Activated T-helper 1 cell treated with anti-CD3 and anti-CD28 coated beads, Interleukin-12 subunit alpha, Interleukin-12 subunit beta, Interleukin-2, Interleukin-4 antibody, amounts not matched to agents 30 ng/mL and 10 ng/mL and 1 ng/mL, durations not matched to agents 14 hours and 24 hours and 36 hours (primary cell): ENCODE data around the gene DNAJB11. TPM values are rescaled to one million over a fixed set of nuclear protein-coding genes. Genes with fewer than 3 reads are reported as not detected.

Source experiments
- DNase-seq: peaks from one replicate; pipeline ENCODE4 v3.0.0; 2021; ENCODE audit warnings: low spot score
- H3K27ac Mint-ChIP-seq: one replicate; pipeline ENCODE4 v1.8.0; 2021; ENCODE audit warnings: mild to moderate bottlenecking, mixed read lengths
- H3K27me3 Mint-ChIP-seq: one replicate; pipeline ENCODE4 v1.8.0; 2022; ENCODE audit warnings: mild to moderate bottlenecking, moderate library complexity, mixed read lengths; ENCODE audit not compliant: insufficient read depth
- H3K36me3 Mint-ChIP-seq: one replicate; pipeline ENCODE4 v1.8.0; 2021; ENCODE audit warnings: low read depth, mixed read lengths
- H3K4me1 Mint-ChIP-seq: one replicate; pipeline ENCODE4 v1.8.0; 2021; ENCODE audit warnings: low read depth, mixed read lengths
- H3K4me3 Mint-ChIP-seq: one replicate; pipeline ENCODE4 v1.8.0; 2021; ENCODE audit warnings: mild to moderate bottlenecking, moderate library complexity, mixed read lengths
- H3K9me3 Mint-ChIP-seq: one replicate; pipeline ENCODE4 v1.8.0; 2021; ENCODE audit warnings: mixed read lengths
- intact Hi-C: fragments of 100-400 bp; cut with micrococcal nuclease; formaldehyde crosslinking; loops from one replicate; pipeline ENCODE4 v1.15.1; 2024
- total RNA-seq: library from RNA; stranded (reverse); gene quantifications from 2 replicates; pipeline ENCODE4 v1.2.3, GENCODE V29; 2022

Gene DNAJB11
- total RNA-seq, 1 donor from 2014 or later: 75.8 TPM

DNA sequence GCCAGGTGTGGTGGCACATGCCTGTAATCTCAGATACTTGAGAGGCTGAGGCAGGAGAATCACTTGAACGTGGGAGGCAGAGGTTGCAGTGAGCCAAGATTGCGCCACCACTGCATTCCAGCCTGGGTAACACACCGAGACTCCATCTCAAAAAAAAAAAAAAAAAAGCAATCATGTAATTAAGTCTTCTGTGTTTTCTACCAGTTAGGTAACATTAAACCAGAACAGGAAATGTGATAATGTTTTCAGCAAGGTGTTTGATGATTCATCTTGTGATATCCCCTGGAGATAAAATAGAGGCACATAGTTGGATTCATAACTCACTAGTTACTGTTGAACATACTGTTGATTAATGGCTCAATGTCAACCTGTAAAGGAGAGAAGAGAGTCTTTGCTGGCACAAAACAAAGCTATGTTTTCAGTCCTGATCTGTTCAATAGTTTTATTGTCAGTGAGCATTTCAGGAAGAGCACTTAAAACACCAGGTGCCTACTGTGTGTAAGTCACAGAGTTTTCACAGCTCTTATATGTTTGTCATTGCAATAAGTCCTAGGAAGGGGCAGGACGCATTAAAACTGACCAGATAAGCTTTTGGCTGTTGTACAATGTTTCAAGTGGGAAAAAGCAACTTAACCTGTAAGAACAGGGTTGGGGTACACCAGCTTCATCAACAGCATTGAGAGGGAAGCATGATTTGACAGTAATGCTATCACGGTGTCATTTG lies 19.5 kb downstream of the DNAJB11 start:
- no peak overlapping the region for H3K4me3 Mint-ChIP-seq
- no peaks in the 10 kb centered on the region for H3K9me3 Mint-ChIP-seq

DNA sequence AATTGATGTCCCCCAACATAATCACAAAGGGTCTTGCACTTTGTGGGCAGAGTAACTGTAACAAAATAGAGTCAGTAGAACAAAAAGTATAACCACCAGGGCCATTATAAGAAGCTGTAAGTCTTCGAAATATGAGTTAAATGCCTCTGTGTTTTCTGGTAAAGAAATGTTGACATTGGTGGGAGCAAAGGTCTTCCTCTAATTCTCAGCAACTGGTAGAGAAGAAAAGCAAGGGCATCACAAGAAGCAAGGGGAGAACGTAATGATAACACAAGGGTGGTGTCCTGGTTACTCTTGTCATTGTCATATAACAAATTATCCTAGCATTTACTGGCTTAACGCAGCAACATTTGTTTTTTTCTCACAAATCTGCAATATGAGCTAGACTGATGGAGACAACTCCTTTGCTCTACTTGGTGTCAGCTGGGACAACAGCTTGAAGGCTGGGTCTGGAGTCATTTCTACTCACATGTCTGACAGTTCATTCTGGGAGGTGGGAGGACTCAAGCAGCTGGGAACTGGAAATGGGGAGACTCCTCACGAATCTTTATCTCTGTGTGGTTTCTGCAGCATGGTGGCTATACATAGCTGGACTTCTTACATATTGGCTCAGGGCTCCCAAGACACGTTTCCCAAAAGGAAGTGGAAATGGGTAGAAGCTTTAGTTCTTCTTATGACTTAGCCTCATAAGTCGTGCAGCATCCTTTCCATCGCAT lies 20.2 kb downstream of the DNAJB11 start:
- intact Hi-C loops: no loop called here
- DNase-seq: no peak

More for the DNA sequence above, 19.5 kb downstream of the DNAJB11 start:
- DNase-seq: no peak
- H3K36me3 Mint-ChIP-seq: peaks cover 16% of the 10 kb centered on the region
- H3K27me3 Mint-ChIP-seq: no peaks in the 10 kb centered on the region
- H3K4me1 Mint-ChIP-seq: peaks cover 19% of the 10 kb centered on the region
- no peak overlapping the region for H3K27ac Mint-ChIP-seq
- intact Hi-C loops: loop anchor here (2.0 kb wide), 1 partner anchor 19 kb away; the partner anchor contains the start of gene DNAJB11

DNA sequence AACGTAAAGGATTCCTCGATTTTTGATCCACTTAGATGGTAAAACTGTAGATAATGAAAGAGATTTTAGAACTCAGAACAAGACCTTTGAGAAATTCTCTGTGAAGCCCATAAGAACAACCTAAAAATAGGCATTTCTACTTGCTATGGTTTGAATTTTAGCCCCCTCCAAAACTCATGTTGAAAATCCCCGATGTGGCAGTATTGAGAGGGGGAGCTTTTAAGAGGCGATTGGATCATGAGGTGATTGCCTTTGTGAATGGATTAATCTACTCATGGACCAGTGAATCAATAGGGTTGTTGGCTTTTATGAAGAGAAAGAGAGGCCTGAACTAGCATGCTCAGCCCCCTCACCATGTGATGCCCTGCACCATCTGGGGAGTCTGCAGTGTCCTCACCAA lies 22.2 kb downstream of the DNAJB11 start:
- H3K27me3 Mint-ChIP-seq: peaks cover 2% of the 10 kb centered on the region
- no peaks in the 10 kb centered on the region for H3K9me3 Mint-ChIP-seq
- no peak for DNase-seq
- no peak overlapping the region for H3K27ac Mint-ChIP-seq
- H3K4me1 Mint-ChIP-seq: peaks cover 19% of the 10 kb centered on the region
- H3K36me3 Mint-ChIP-seq: peaks cover 8% of the 10 kb centered on the region
- no peak overlapping the region for H3K4me3 Mint-ChIP-seq
- intact Hi-C loops: no loop called here

More for the DNA sequence above, 20.2 kb downstream of the DNAJB11 start:
- Mint-ChIP-seq H3K27ac (no peak overlapping the region), H3K36me3 (peaks cover 12% of the 10 kb centered on the region), H3K27me3 (no peaks in the 10 kb centered on the region), H3K4me1 (peaks cover 19% of the 10 kb centered on the region), H3K9me3 (no peaks in the 10 kb centered on the region), H3K4me3 (no peak overlapping the region)

DNA sequence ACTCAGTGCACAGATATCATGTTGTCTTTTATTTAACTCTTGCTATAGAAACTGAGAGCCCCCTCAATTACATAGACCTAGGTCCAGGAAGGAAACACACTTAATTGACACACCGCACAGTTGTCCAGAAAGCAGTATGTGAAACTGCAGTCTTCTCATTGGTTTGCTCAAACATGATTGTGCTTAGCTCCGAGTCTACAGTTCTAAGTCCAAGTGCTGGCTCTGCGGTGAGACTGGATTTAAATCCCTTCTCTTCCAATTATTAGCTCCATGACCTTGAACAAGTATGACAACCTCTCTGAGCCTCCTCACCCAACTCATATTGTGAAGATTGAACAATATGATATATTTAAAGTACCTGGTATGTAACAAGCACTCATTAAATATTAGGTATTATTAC lies 23.3 kb downstream of the DNAJB11 start:
- H3K4me1 Mint-ChIP-seq: peaks cover 11% of the 10 kb centered on the region
- no peak overlapping the region for H3K4me3 Mint-ChIP-seq
- no peak for DNase-seq
- no peaks in the 10 kb centered on the region for H3K9me3 Mint-ChIP-seq
- H3K27me3 Mint-ChIP-seq: peaks cover 5% of the 10 kb centered on the region
- intact Hi-C loops: no loop called here
- peaks cover 1% of the 10 kb centered on the region for H3K36me3 Mint-ChIP-seq
- no peak overlapping the region for H3K27ac Mint-ChIP-seq

DNA sequence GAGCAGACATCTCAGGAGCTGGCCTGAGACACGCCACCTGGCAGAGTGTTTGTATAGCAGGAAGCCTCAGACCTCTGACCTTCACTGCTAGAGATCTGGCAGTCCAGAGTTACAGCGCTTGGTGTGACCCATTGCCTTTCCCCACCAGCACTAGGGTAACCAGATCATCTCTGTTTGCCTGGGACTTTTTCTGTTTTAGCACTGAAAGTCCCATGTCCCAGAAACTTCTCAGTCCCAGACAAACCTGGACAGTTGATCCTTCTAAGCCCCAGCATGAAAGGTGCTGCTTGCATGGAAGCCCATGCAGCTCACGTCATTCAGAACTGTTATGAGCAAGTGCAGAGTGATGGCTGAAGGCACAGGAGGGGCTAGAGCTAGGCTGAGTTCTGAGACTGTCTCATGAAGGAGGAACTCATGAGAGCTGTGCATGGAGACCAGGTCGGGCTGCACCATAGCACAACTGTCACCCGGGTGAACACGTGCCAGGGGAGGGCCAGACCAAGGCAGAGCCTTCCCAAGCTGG lies 24.1 kb downstream of the DNAJB11 start:
- DNase-seq: no peak
- Mint-ChIP-seq H3K4me1 (peaks cover 7% of the 10 kb centered on the region), H3K27me3 (peaks cover 5% of the 10 kb centered on the region), H3K36me3 (no peaks in the 10 kb centered on the region), H3K4me3 (no peak overlapping the region), H3K9me3 (no peaks in the 10 kb centered on the region), H3K27ac (no peak overlapping the region)
- intact Hi-C loops: no loop called here

DNA sequence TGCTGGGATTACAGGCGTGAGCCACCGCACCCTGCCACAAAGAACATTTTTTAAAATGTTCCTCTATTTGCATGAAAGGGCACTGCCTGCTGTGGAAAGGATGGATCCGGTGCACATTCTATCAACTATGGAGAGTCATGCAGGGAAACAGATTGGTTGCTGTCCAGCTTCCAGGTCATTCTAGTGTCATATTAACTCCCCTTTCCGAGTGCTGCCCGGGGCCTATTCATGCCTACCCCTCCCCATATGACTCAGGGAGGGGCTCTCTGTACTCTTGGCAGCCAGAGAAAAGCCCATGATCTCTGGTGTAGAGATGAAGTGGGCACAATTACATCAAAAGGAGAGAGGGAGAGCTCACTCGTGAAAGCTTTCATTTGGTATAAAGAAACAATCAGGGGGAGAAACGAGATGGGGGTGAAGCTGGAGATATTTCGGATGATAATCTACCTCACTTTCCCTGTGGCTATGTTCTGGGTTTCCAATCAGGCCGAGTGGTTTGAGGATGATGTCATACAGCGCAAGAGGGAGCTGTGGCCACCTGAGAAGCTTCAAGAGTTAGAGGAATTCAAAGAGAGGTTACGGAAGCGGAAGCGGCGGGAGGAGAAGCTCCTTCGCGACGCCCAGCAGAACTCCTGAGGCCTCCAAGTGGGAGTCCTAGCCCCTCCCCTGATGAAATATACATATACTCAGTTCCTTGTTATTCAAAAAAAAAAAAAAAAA lies 26.2 kb downstream of the DNAJB11 start:
- Mint-ChIP-seq H3K4me3 (no peak overlapping the region), H3K9me3 (no peaks in the 10 kb centered on the region), H3K36me3 (no peaks in the 10 kb centered on the region), H3K27ac (no peak overlapping the region), H3K4me1 (no peaks in the 10 kb centered on the region), H3K27me3 (peaks cover 5% of the 10 kb centered on the region)
- DNase-seq: no peak
- intact Hi-C loops: no loop called here

DNA sequence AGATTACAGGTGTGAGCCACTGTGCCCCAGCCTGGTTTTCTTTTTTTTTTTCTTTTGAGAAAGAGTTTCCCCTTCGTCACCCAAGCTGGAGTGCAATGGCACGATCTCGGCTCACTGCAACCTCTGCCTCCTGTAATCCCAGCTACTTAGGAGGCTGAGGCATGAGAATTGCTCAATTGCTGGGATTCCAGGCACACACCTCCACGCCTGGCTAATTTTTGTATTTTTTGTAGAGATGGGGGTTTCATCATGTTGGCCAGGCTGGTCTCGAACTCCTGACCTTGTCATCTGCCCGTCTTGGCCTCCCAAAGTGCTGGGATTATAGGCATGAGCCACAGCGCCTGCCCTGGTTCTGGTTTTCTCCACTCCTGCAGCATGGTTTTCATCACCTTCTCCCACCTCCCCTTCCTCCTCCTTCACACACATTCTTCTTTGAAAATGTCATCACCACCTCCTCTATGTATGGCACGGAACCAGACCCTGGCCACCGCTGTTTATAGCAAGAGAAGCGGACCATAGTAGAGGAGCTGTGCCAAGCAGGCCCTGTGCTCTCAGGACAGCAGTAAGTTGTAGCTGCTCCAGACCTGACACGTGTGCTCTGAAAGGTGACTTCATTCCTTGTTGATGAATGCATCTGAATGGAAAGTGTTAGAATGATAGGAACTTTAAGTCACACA lies 27.7 kb downstream of the DNAJB11 start:
- Mint-ChIP-seq H3K27me3 (peaks cover 5% of the 10 kb centered on the region), H3K36me3 (no peaks in the 10 kb centered on the region), H3K27ac (no peak overlapping the region), H3K4me1 (no peaks in the 10 kb centered on the region), H3K4me3 (no peak overlapping the region), H3K9me3 (no peaks in the 10 kb centered on the region)
- no peak for DNase-seq
- intact Hi-C loops: no loop called here

DNA sequence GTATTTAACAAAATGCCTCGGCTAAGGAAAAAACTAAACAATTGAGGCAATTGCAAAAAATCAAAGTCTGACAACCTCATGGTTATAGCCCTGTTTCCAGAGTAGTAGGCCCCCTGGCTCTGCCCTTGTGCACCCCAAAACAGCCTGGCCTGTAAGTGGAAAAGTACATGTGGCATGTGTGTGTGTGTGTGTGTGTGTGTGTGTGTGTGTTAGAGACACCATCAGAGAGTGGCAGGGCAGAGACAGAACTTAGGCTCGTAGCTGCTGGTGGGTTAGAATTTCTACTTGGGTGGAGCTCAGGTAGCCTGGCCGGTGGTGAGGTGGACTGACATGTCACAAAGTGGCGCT lies 28.2 kb downstream of the DNAJB11 start:
- H3K27ac Mint-ChIP-seq: no peak overlapping the region
- H3K9me3 Mint-ChIP-seq: no peaks in the 10 kb centered on the region
- H3K27me3 Mint-ChIP-seq: peaks cover 5% of the 10 kb centered on the region
- intact Hi-C loops: no loop called here
- no peak overlapping the region for H3K4me3 Mint-ChIP-seq
- H3K4me1 Mint-ChIP-seq: no peaks in the 10 kb centered on the region
- no peaks in the 10 kb centered on the region for H3K36me3 Mint-ChIP-seq
- DNase-seq: no peak

DNA sequence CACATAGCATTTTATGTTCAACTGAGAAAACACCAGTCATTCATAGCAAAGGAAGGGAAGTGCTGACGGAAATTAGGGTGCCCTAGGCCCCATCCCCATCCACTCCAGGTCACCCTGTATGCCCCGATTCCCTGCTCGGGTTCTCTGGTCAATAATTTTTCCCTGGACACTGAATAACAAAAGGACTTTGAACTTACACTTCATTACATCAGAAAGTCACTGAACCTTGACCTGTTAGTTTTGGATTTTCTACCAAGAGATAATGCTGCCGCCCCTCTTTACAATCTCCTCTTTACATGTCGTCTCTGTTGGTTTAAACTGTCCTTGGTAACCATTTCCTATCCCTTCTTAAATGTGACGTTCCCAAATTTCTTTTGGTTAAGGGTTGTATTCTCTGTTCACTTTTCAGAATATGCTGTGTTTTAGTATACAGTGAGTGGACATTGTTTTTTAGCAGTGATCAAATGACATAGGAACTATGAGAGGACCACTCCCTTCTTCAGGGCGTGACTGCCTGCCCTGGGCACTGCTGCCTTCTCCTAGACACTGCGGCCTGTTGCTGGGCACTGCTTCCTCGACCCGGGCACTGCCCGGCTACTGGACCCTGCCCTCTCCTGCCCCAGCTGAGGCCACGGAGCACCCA lies 28.7 kb downstream of the DNAJB11 start:
- Mint-ChIP-seq H3K27ac (no peak overlapping the region), H3K4me3 (no peak overlapping the region), H3K36me3 (no peaks in the 10 kb centered on the region), H3K4me1 (no peaks in the 10 kb centered on the region), H3K27me3 (peaks cover 5% of the 10 kb centered on the region), H3K9me3 (no peaks in the 10 kb centered on the region)
- no peak for DNase-seq
- intact Hi-C loops: no loop called here

DNA sequence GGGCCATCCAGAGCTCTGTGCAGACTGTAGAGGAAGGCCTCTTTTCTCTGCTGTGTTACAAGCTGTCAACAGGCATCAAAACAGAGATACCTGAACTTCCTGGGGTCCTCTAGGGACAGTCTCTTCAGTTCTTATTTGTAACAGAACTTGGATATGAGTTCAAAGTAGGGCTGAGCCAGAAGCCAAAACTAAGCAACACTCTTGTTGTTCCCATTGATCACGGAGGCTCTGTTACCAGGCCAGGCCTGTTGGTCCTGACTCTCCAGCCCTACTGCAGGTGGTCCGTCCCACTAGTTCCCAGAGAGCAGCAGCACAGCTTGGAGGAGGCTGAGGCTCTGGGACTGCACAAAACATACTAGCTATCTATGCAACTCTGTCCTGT lies 29.3 kb downstream of the DNAJB11 start:
- H3K4me3 Mint-ChIP-seq: no peak overlapping the region
- no peaks in the 10 kb centered on the region for H3K36me3 Mint-ChIP-seq
- H3K27ac Mint-ChIP-seq: no peak overlapping the region
- no peaks in the 10 kb centered on the region for H3K9me3 Mint-ChIP-seq
- H3K4me1 Mint-ChIP-seq: no peaks in the 10 kb centered on the region
- no peak for DNase-seq
- intact Hi-C loops: no loop called here
- peaks cover 5% of the 10 kb centered on the region for H3K27me3 Mint-ChIP-seq

DNA sequence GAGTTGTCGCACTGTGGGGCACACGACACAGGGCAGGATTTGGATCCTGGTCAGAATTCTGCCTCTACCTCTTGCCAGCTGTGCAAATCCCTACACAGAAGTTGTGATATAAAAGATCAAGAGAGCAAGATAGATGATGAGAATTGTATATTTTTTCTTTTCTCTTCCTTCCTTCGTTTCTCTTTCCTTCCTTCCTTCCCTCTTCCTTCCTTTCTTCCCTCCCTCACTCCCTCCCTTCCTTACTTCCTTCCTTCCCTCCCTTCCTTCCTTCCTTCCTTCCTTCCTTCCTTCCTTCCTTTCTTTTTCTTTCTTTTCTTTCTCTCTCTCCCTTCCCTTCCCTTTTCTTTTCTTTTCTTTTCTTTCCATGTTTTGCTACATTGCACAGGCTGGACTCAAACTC lies 30.4 kb downstream of the DNAJB11 start:
- no peak for DNase-seq
- Mint-ChIP-seq H3K27me3 (peaks cover 5% of the 10 kb centered on the region), H3K27ac (no peak overlapping the region), H3K4me1 (no peaks in the 10 kb centered on the region), H3K36me3 (no peaks in the 10 kb centered on the region), H3K9me3 (no peaks in the 10 kb centered on the region), H3K4me3 (no peak overlapping the region)
- intact Hi-C loops: no loop called here

DNA sequence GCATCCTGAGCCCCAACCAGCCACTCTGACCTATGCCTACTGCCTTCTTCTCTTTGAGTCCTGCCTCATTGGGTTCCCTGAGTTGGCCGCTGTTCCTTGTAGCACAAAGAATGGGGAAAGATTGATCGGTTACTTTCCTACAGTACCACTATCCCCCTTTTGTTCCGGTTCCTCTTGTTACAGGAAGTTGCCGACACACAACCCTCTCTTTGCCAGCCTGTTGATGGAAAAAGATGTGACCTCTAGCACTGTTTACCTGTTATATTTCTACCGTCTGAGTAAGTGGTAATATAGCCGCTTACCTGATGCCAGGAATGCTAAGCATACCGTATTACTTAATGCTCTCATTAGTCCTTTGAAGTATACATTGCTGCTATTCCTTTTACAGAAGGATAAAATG lies 32.6 kb downstream of the DNAJB11 start:
- Mint-ChIP-seq H3K4me1 (no peaks in the 10 kb centered on the region), H3K27me3 (peaks cover 6% of the 10 kb centered on the region), H3K27ac (no peak overlapping the region), H3K36me3 (no peaks in the 10 kb centered on the region), H3K9me3 (no peaks in the 10 kb centered on the region), H3K4me3 (no peak overlapping the region)
- DNase-seq: no peak
- intact Hi-C loops: no loop called here
